ENCODE data around the gene AGPAT4.

The AGPAT4 gene

GRCh38 chr6:161107779-161108730, 165.8 kb downstream of the AGPAT4 start:
- TF ChIP-seq, protein P1, sequence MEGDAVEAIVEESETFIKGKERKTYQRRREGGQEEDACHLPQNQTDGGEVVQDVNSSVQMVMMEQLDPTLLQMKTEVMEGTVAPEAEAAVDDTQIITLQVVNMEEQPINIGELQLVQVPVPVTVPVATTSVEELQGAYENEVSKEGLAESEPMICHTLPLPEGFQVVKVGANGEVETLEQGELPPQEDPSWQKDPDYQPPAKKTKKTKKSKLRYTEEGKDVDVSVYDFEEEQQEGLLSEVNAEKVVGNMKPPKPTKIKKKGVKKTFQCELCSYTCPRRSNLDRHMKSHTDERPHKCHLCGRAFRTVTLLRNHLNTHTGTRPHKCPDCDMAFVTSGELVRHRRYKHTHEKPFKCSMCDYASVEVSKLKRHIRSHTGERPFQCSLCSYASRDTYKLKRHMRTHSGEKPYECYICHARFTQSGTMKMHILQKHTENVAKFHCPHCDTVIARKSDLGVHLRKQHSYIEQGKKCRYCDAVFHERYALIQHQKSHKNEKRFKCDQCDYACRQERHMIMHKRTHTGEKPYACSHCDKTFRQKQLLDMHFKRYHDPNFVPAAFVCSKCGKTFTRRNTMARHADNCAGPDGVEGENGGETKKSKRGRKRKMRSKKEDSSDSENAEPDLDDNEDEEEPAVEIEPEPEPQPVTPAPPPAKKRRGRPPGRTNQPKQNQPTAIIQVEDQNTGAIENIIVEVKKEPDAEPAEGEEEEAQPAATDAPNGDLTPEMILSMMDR (IDR thresholded peaks at IDR 0.05), result no peak
- no peak for DNase-seq (ENCODE audit: low spot score)
- Histone ChIP-seq H3K27ac (no peak overlapping the region), H3K4me3 (no peak overlapping the region)

- TF ChIP-seq, protein P1 (IDR thresholded peaks at IDR 0.05), result no peak
- Histone ChIP-seq H3K4me3 (no peak overlapping the region), H3K27ac (no peak overlapping the region)
- DNase-seq (ENCODE audit: low spot score), result no peak
Measured at GRCh38 chr6:161105408-161105807, 168.5 kb downstream of the AGPAT4 start.

DNA sequence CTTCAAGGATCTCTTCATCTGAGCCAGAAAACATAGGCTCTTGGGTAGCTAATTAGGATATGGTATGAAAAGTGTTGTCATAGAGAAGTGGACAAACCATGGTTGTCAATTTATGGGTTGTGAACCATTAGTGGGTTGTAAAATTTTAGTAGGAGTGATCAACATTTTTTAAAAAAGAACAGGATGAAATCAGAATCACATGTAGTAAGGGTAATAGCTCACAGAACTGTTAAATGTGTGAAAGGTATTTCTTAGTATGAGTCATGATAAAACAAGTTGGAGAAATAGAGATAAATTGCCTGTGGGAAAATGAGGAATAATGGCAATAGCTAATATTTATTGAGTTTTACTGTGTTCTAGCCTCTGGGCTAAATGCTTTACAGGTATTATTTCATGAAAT, 168.9 kb downstream of the AGPAT4 start:
- H3K27ac ChIP-seq, result no peak overlapping the region
- no peak overlapping the region for H3K4me3 ChIP-seq
- no peak for DNase-seq (ENCODE audit: low spot score)
- TF ChIP-seq, protein P1 (IDR thresholded peaks at IDR 0.05), result no peak

GRCh38 chr6:161103475-161103874, 170.4 kb downstream of the AGPAT4 start:
- TF ChIP-seq, protein P1 (IDR thresholded peaks at IDR 0.05), result no peak
- no peak overlapping the region for H3K4me3 ChIP-seq
- H3K27ac ChIP-seq, result no peak overlapping the region
- no peak for DNase-seq (ENCODE audit: low spot score)

DNA sequence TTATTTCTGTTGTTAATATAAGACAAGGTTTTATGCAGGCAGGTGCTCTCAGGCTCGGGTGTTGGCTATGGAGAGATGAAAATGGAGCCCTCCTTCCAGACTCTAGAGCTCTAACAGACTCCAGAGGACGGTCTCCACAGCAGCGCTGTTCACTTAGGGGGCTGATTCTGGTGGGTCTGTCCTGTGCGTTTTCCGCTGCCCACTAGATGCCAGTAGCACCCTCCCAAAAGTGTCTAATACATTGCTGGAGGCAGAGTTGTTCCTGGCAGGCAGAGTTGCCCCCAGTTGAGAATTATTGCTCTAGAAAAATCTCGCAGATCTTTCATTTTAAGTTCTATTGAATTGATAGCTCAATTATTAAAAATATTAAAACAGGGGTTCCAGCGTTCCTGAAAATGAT, 172.3 kb downstream of the AGPAT4 start:
- TF ChIP-seq, protein P1 (IDR thresholded peaks at IDR 0.05), result no peak
- DNase-seq (ENCODE audit: low spot score), result no peak

GRCh38 chr6:161100072-161100471, 173.8 kb downstream of the AGPAT4 start:
- no peak for DNase-seq (ENCODE audit: low spot score)
- TF ChIP-seq, protein P1 (IDR thresholded peaks at IDR 0.05), result no peak

More for the DNA sequence above, 172.3 kb downstream of the AGPAT4 start:
- Histone ChIP-seq H3K27ac (no peak overlapping the region), H3K4me3 (no peak overlapping the region)

DNA sequence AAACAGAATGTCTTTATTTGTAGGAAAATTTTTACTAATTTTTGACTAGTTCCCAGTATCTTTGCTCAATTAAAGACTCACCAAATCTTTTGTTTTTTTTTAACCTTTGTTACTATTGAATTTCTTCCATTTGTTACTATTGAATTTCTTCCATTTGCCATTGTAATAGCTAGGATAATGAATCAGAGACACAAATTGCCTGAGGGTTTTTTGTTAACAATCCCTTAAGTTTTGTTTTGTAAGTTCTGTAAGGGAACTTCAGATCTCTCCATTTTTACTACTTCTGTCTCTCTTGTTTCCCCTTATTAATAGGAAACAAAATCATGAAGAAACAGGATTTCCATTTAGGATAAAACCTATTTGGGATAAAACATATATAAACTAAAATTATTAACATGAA, 177.9 kb downstream of the AGPAT4 start:
- no peak overlapping the region for H3K4me3 ChIP-seq
- no peak for DNase-seq (ENCODE audit: low spot score)
- TF ChIP-seq, protein P1 (IDR thresholded peaks at IDR 0.05), result no peak
- no peak overlapping the region for H3K27ac ChIP-seq

More at GRCh38 chr6:161100072-161100471, 173.8 kb downstream of the AGPAT4 start:
- Histone ChIP-seq H3K27ac (no peak overlapping the region), H3K4me3 (no peak overlapping the region)

Data from coronary artery (tissue), 2 donors.